ENCODE data around the gene TNS1. TPM values are rescaled to one million over a fixed set of nuclear protein-coding genes. Genes with fewer than 3 reads are reported as not detected.

Gene TNS1
- total RNA-seq, 6 experiments from 2014 or later: 113 to 139 (median 126) TPM

- H3K4me3 Mint-ChIP-seq: no peak overlapping the region
- no peaks in the 10 kb centered on the region; the same call in 1 of the 2 replicates for H3K36me3 Mint-ChIP-seq (ENCODE audit: low read depth)
- peaks cover 97% of the 10 kb centered on the region for H3K4me1 Mint-ChIP-seq (ENCODE audit: low read depth)
- DNase-seq: no peak
- no peaks in the 10 kb centered on the region for H3K9me3 Mint-ChIP-seq
- peak overlapping the region; percentile 6; the same call in 1 of the 2 replicates for H3K27ac Mint-ChIP-seq
- TF ChIP-seq CTCF (IDR thresholded peaks at IDR 0.05): no peak
- H3K27me3 Mint-ChIP-seq (ENCODE audit: insufficient read depth): no peaks in the 10 kb centered on the region; the same call in 1 of the 2 replicates
These were observed 78.4 kb downstream of the TNS1 start for GRCh38 chr2:217924346-217924901.

- Mint-ChIP-seq H3K4me3 (no peak overlapping the region), H3K27ac (peak overlapping the region; percentile 89), H3K36me3 (ENCODE audit: low read depth) (no peaks in the 10 kb centered on the region; the same call in 1 of the 2 replicates), H3K9me3 (no peaks in the 10 kb centered on the region), H3K27me3 (ENCODE audit: insufficient read depth) (no peaks in the 10 kb centered on the region; the same call in 1 of the 2 replicates), H3K4me1 (ENCODE audit: low read depth) (peaks cover 97% of the 10 kb centered on the region)
- no peak for DNase-seq
- TF ChIP-seq CTCF (IDR thresholded peaks at IDR 0.05): no peak
These were observed 79.6 kb downstream of the TNS1 start for GRCh38 chr2:217923007-217923686.

GRCh38 chr2:217922101-217923006 lies 80.4 kb downstream of the TNS1 start:
- Mint-ChIP-seq H3K4me1 (ENCODE audit: low read depth) (peaks cover 97% of the 10 kb centered on the region), H3K9me3 (no peaks in the 10 kb centered on the region), H3K27me3 (ENCODE audit: insufficient read depth) (no peaks in the 10 kb centered on the region; the same call in 1 of the 2 replicates), H3K36me3 (ENCODE audit: low read depth) (peaks cover 6% of the 10 kb centered on the region; the same call in 1 of the 2 replicates), H3K27ac (peak overlapping the region; percentile 89), H3K4me3 (no peak overlapping the region)
- no peak for DNase-seq
- TF ChIP-seq CTCF (IDR thresholded peaks at IDR 0.05): peak; percentile 23; the same call in 1 of the 2 replicates

GRCh38 chr2:217920879-217921603 lies 81.8 kb downstream of the TNS1 start:
- no peak for DNase-seq
- peak overlapping the region; percentile 84 for H3K4me3 Mint-ChIP-seq
- H3K27me3 Mint-ChIP-seq (ENCODE audit: insufficient read depth): no peaks in the 10 kb centered on the region; the same call in 1 of the 2 replicates
- H3K27ac Mint-ChIP-seq: peak overlapping the region; percentile 89
- peaks cover 94% of the 10 kb centered on the region for H3K4me1 Mint-ChIP-seq (ENCODE audit: low read depth)
- no peak for TF ChIP-seq CTCF (IDR thresholded peaks at IDR 0.05)
- H3K9me3 Mint-ChIP-seq: no peaks in the 10 kb centered on the region
- H3K36me3 Mint-ChIP-seq (ENCODE audit: low read depth): peaks cover 13% of the 10 kb centered on the region

All from HFFc6 (cell line).